Hepatocyte (in vitro differentiated cells): Measurements from ENCODE around the gene UBE3C.

Experiments used
- EZH2 ChIP-seq: fragments of 200-600 bp; sonication (generic); IDR thresholded peaks from 2 replicates; pipeline ENCODE4 v1.6.1; 2016; ENCODE audit warnings: antibody characterized with exemption, mild to moderate bottlenecking, borderline replicate concordance
- EZH2phosphoT487 ChIP-seq: fragments of 200-600 bp; sonication (generic); IDR thresholded peaks from one replicate; pipeline ENCODE4 v1.6.1; 2018; ENCODE audit warnings: antibody characterized with exemption, mild to moderate bottlenecking, low read depth, moderate library complexity; ENCODE audit not compliant: unreplicated experiment, severe bottlenecking

GRCh38 chr7:157234271-157234670, 95.5 kb downstream of the UBE3C start:
- TF ChIP-seq EZH2 (no peak), EZH2phosphoT487 (no peak)
